Aorta (tissue), 5 donors: Measurements from ENCODE around the gene DDX31. TPM values are rescaled to one million over a fixed set of nuclear protein-coding genes. Genes with fewer than 3 reads are reported as not detected.

Experiments
- ATAC-seq: fragments of 200-7000 bp; cut with Tn5 transposase; one replicate; pipeline ENCODE4 v1.9.1; 2022; ENCODE audit warnings: moderate library complexity; ENCODE audit not compliant: low FRiP score
- DNase-seq, 2 donors: peaks; one replicate each; pipeline ENCODE4 v3.0.0-alpha.2; 2020
- H3K27ac ChIP-seq, 2 donors: one replicate each; pipeline ENCODE4 v1.5.1; 2013; ENCODE audit warnings: low read length in 2 of 2, mild to moderate bottlenecking in 2 of 2, moderate library complexity in 2 of 2, control low read depth in 1 of 2, inconsistent platforms in 1 of 2, low read depth in 1 of 2
- H3K27me3 ChIP-seq, 2 donors: one replicate each; pipeline ENCODE4 v1.6.1; 2013; ENCODE audit warnings: control low read depth in 1 of 2, low read length in 1 of 2, mild to moderate bottlenecking in 1 of 2, moderate library complexity in 1 of 2; ENCODE audit not compliant: insufficient read depth in 2 of 2, control insufficient read depth in 1 of 2
- H3K36me3 ChIP-seq, 2 donors: one replicate each; pipeline ENCODE4 v1.6.1; 2013; ENCODE audit warnings: control low read depth in 1 of 2, low read length in 1 of 2, mild to moderate bottlenecking in 1 of 2; ENCODE audit not compliant: insufficient read depth in 2 of 2, control insufficient read depth in 1 of 2
- H3K4me1 ChIP-seq, 2 donors: one replicate each; pipeline ENCODE4 v1.6.1; 2013; ENCODE audit warnings: low read length in 2 of 2, control low read depth in 1 of 2, mild to moderate bottlenecking in 1 of 2, moderate library complexity in 1 of 2; ENCODE audit not compliant: insufficient read depth in 2 of 2, control insufficient read depth in 1 of 2
- H3K4me3 ChIP-seq, 2 donors: one replicate each; pipeline ENCODE4 v1.5.1; 2013; ENCODE audit warnings: low read length in 2 of 2, control low read depth in 1 of 2, mild to moderate bottlenecking in 1 of 2
- H3K9me3 ChIP-seq: one replicate; pipeline ENCODE4 v1.6.1; 2013; ENCODE audit warnings: mild to moderate bottlenecking, low read length; ENCODE audit not compliant: control insufficient read depth
- WGBS, 2 donors: extraction: QIAGEN DNeasy Blood & Tissue Kit; methylation state at CpG; one replicate each; pipeline ENCODE4 v1.1.7; 2013; 5-methylcytosine and 5-hydroxymethylcytosine counted together
- intact Hi-C, 2 donors: fragments of 100-400 bp; cut with DNase I; formaldehyde crosslinking; loops; one replicate each; pipeline versions ENCODE4 v1.14.2 to v1.15.0; 2022
- polyA plus RNA-seq, 2 donors: library from polyadenylated mRNA; stranded (reverse); fragments of 200-250 nt; gene quantifications; one replicate each; pipeline ENCODE4 v1.2.3, GENCODE V29; 2013
- total RNA-seq, 2 donors: library from RNA; stranded (reverse); fragmentation: NEBNext Ultra II Directional; extraction: Animal tissue kit (Norgen Biotek cat#: 25700); gene quantifications; one replicate each; pipeline ENCODE4 v1.2.1, GENCODE V29; 2021
- donor health status: healthy with polysubstance abuse.
- donor health status: Bipolar disorder and iron deficiency.
- donor health status: DM: no; HTN: no; CAD: no.
- donor health status: DM: no; HTN: no; CAD: no.
- donor health status: DM: yes; HTN: yes; CAD: no.

DDX31 gene
- total and polyA plus RNA-seq, 4 donors, result 2.8 to 14.1 (median 10.5) TPM

GRCh38 chr9:132638240-132638639 is 31.5 kb downstream of the DDX31 start:
- Histone ChIP-seq H3K4me3 (no peak overlapping the region), H3K27ac (no peak overlapping the region), H3K36me3 (peaks cover 3 to 5% of the 10 kb centered on the region in 2 donors), H3K9me3 (no peaks in the 10 kb centered on the region), H3K4me1 (no peaks in the 10 kb centered on the region), H3K27me3 (no peaks in the 10 kb centered on the region)
- intact Hi-C loops, result no loop called here
- 89 to 91% methylated on average over 5 of the region's 5 CpGs for WGBS, 2 donors
- ATAC-seq (no peak), DNase-seq (no peak)

- H3K9me3 ChIP-seq, result no peaks in the 10 kb centered on the region
- intact Hi-C loops, result no loop called here
- H3K27me3 ChIP-seq, result no peaks in the 10 kb centered on the region
- peaks cover 3 to 5% of the 10 kb centered on the region in 2 donors for H3K36me3 ChIP-seq
- no peaks in the 10 kb centered on the region for H3K4me1 ChIP-seq
- no peak for DNase-seq
- H3K27ac ChIP-seq, result no peak overlapping the region
- WGBS, 2 donors, result 95% methylated on average over 12 of the region's 12 CpGs
- no peak for ATAC-seq
- no peak overlapping the region for H3K4me3 ChIP-seq
Measured at GRCh38 chr9:132637801-132638200, 32.0 kb downstream of the DDX31 start.

GRCh38 chr9:132637351-132637750 is 32.4 kb downstream of the DDX31 start:
- Histone ChIP-seq H3K4me1 (no peaks in the 10 kb centered on the region), H3K4me3 (no peak overlapping the region), H3K9me3 (no peaks in the 10 kb centered on the region), H3K27me3 (no peaks in the 10 kb centered on the region), H3K27ac (no peak overlapping the region), H3K36me3 (peaks cover 3 to 5% of the 10 kb centered on the region in 2 donors)
- WGBS, 2 donors, result 75 to 80% methylated on average over 12 of the region's 12 CpGs
- intact Hi-C loops, result no loop called here
- no peak for DNase-seq
- ATAC-seq, result no peak

- Histone ChIP-seq H3K27me3 (no peaks in the 10 kb centered on the region), H3K9me3 (no peaks in the 10 kb centered on the region), H3K36me3 (peaks cover 2 to 7% of the 10 kb centered on the region in 2 donors), H3K4me3 (no peak overlapping the region), H3K4me1 (no peaks in the 10 kb centered on the region), H3K27ac (no peak overlapping the region)
- intact Hi-C loops, result no loop called here
- WGBS, 2 donors, result 95 to 96% methylated on average over 3 of the region's 3 CpGs
- DNase-seq, result no peak
- no peak for ATAC-seq
Measured at GRCh38 chr9:132634327-132634726, 35.5 kb downstream of the DDX31 start.

- WGBS, 2 donors, result 90 to 94% methylated on average over 7 of the region's 7 CpGs
- DNase-seq (no peak), ATAC-seq (no peak)
- Histone ChIP-seq H3K27ac (no peak overlapping the region), H3K4me1 (no peaks in the 10 kb centered on the region), H3K4me3 (no peak overlapping the region), H3K27me3 (no peaks in the 10 kb centered on the region), H3K9me3 (no peaks in the 10 kb centered on the region), H3K36me3 (peaks cover 2 to 12% of the 10 kb centered on the region in 2 donors)
- intact Hi-C loops, result no loop called here
Measured at GRCh38 chr9:132632413-132633129, 37.2 kb downstream of the DDX31 start.

GRCh38 chr9:132631685-132632084 is 38.1 kb downstream of the DDX31 start:
- intact Hi-C loops, result no loop called here
- Histone ChIP-seq H3K27ac (no peak overlapping the region), H3K4me1 (no peaks in the 10 kb centered on the region), H3K4me3 (no peak overlapping the region), H3K27me3 (no peaks in the 10 kb centered on the region), H3K36me3 (peaks cover 2 to 12% of the 10 kb centered on the region in 2 donors), H3K9me3 (no peaks in the 10 kb centered on the region)
- WGBS, 2 donors, result 76 to 79% methylated on average over 7 of the region's 7 CpGs
- DNase-seq (no peak), ATAC-seq (no peak)

GRCh38 chr9:132631280-132631679 is 38.5 kb downstream of the DDX31 start:
- WGBS, 2 donors, result 86 to 90% methylated on average over 5 of the region's 5 CpGs
- Histone ChIP-seq H3K4me3 (no peak overlapping the region), H3K27me3 (no peaks in the 10 kb centered on the region), H3K9me3 (no peaks in the 10 kb centered on the region), H3K4me1 (no peaks in the 10 kb centered on the region), H3K36me3 (peaks cover 2 to 12% of the 10 kb centered on the region in 2 donors), H3K27ac (no peak overlapping the region)
- intact Hi-C loops, result no loop called here
- ATAC-seq, result no peak
- DNase-seq, result no peak

- intact Hi-C loops, result no loop called here
- H3K4me3 ChIP-seq, result no peak overlapping the region
Measured at GRCh38 chr9:132630811-132631210, 39.0 kb downstream of the DDX31 start.

GRCh38 chr9:132630116-132630515 is 39.7 kb downstream of the DDX31 start:
- H3K4me3 ChIP-seq, result no peak overlapping the region
- no peaks in the 10 kb centered on the region for H3K4me1 ChIP-seq
- intact Hi-C loops, result no loop called here
- H3K27me3 ChIP-seq, result no peaks in the 10 kb centered on the region
- DNase-seq (no peak), ATAC-seq (no peak)
- WGBS, 2 donors, result 82 to 87% methylated on average over 9 of the region's 9 CpGs
- H3K36me3 ChIP-seq, result peaks cover 2 to 12% of the 10 kb centered on the region in 2 donors
- no peak overlapping the region for H3K27ac ChIP-seq
- H3K9me3 ChIP-seq, result no peaks in the 10 kb centered on the region

More at GRCh38 chr9:132630811-132631210, 39.0 kb downstream of the DDX31 start:
- H3K27ac ChIP-seq, result no peak overlapping the region
- peaks cover 2 to 12% of the 10 kb centered on the region in 2 donors for H3K36me3 ChIP-seq
- ATAC-seq (no peak), DNase-seq (no peak)
- H3K27me3 ChIP-seq, result no peaks in the 10 kb centered on the region
- no peaks in the 10 kb centered on the region for H3K4me1 ChIP-seq
- WGBS, 2 donors, result 89 to 93% methylated on average over 3 of the region's 3 CpGs
- no peaks in the 10 kb centered on the region for H3K9me3 ChIP-seq
